GM12874 (cell line): ENCODE measurements around the gene GNGT2.

Experiments used
- TF ChIP-seq, protein P1 (sequence below): IDR thresholded peaks from 2 replicates; pipeline ENCODE4 v1.5.1; 2011; ENCODE audit warnings: low read depth, mild to moderate bottlenecking, control low read depth, low read length, moderate library complexity; ENCODE audit not compliant: insufficient read depth

GNGT2 gene

DNA sequence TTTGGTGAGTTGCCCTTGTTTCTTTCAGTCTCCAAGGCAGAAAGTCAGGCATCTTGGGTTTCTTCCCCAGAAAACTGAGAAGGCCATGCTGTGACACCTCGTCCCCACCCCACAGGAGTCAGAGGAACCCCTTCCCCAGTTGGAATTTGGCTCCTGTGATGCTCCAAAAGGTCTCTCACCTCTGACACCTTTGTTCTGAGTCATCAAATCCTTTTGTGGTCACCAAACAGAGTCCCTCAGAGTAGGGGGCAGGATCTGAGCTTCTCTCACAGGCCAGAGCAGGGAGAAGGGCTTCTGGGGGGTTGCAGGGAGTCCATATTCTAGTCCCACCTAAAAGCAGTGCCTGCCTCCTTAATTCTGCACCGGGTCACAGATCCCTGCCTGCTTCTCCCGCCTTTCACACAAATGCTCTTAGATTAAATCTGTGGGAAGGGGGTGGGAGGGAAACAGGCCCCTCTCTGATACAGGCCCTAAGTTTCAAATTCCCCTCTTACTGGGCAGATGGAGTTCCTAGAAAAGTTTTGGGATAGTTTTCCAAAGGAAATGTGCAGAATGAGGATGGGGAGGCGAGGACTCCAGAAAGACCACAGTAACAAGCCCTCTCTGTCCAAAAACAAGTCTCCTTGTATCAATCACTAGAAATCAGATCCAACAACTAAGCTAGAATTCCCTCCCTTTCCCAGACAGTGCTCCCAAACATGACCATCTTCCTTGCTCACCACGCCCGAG lies 18.9 kb upstream of the GNGT2 start:
- TF ChIP-seq, protein P1, sequence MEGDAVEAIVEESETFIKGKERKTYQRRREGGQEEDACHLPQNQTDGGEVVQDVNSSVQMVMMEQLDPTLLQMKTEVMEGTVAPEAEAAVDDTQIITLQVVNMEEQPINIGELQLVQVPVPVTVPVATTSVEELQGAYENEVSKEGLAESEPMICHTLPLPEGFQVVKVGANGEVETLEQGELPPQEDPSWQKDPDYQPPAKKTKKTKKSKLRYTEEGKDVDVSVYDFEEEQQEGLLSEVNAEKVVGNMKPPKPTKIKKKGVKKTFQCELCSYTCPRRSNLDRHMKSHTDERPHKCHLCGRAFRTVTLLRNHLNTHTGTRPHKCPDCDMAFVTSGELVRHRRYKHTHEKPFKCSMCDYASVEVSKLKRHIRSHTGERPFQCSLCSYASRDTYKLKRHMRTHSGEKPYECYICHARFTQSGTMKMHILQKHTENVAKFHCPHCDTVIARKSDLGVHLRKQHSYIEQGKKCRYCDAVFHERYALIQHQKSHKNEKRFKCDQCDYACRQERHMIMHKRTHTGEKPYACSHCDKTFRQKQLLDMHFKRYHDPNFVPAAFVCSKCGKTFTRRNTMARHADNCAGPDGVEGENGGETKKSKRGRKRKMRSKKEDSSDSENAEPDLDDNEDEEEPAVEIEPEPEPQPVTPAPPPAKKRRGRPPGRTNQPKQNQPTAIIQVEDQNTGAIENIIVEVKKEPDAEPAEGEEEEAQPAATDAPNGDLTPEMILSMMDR, result no peak

DNA sequence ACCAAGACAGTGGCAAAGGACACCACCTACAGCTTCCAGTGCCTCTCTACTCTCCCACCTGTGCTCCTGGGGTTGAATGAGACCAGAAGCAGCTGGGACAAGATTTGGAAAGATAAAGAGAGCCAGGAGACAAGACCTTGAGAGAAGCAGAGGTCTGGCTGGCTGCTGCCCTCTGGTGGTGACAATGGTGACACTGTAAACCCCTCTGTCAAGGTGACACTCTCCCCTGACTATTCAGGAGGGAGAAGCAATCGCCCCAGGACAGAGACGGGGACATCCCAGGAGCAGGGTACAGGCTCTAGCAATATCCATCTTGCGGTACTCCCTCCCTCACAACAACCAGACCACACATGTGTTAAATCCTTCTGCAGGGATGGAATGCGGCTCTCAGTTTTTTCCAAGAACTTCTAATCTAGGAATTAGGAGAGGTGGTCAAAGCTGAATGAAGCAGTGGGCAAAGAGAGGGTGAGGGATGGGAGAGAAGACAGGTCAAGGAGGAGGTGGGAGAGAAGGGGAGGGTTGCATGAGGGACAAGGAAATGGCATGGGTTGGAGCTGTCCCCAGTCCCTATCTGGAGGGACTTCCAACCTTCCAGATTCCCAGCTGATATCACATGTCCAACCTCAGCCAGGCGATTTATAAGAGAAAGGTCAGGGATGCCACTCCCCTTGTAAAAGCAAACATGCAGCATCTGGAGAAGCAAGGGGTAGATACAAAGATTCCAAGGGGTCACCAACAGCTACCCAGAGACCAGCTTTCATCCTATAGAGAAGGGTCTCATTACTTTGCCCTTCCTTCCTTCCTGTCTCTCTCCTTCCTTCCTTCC lies 17.3 kb upstream of the GNGT2 start:
- TF ChIP-seq, protein P1, result peak; percentile 91

DNA sequence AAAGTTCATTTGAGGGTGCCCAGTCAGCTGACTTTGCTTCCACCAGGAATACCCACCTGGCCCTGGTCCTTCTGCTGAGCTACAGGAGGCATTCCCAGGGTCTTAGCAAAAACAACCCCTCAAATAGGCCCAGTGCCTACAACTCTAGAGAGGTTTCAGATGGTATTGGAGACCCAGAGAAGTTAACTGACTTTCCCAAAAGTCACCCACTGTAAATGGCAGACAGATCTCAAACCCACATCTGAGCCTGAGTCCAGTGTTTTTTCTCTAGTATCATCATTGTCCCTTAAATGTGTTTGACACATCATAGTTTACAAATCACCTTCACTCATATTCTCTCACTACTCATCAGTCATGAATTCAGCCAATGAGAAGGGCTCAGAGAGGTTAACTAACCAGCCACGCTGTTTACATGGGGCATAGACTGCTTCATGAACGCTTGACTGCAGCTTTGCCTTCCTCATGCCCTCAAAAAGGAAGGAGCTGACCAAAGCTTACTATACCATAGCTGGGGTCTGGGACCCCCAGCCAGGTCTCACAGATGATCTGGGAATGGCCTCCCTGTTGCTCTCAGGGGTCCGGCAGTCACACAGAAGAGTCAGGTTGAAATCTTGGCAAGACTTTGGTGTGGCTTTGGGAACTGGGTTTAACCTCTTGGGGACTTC lies 16.5 kb upstream of the GNGT2 start:
- TF ChIP-seq, protein P1, result no peak

DNA sequence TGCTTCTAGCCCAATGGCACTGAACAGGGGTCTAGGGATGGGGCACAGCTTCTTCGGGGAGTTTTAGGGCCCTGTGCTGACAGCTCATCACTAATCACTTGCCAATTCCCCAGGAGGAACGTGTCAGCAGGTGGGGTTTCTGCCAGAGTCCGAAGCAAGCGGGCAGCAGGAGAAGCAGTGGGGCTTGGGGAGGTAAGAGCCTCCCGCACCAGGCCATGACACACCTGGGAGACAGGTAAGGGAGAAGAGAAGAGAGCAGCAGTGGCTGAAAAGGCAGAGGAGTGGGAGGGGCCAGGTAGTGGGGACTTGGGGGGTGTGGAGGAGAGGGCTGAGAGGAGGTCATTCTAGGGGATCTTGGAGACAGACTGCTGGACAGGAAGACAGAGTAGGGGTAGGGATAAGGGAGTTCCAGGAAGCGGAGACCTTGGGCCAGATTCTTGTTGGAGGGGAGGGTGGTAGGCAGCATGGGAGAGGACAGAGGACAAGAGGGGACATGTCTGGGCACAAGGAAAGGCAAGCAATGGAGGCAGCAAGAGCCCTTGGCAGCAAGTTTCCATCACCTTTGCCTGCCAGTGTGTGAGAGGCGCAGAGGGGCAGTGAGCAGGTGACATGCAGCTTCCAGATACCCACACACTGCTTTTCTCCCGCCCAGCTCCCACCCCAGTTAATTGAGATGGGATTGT lies 15.3 kb upstream of the GNGT2 start:
- TF ChIP-seq, protein P1, result no peak

DNA sequence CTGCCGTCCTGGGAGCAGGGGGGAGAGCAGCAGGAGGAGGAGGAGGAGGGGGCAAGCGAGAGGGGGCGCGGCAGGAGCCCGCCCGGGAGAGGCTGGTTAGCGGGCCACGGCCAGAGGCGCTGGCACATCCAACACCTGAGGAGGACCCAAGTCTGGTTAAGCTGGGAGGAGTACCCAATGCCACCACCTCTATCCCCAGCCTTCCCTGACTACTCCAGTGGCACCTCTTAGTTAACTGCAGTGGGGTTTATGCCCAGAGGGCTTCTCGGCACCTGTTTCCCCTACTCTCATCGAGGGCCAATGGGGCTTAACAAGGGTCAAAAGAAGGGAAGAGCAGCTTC lies 14.6 kb upstream of the GNGT2 start:
- TF ChIP-seq, protein P1, result no peak

DNA sequence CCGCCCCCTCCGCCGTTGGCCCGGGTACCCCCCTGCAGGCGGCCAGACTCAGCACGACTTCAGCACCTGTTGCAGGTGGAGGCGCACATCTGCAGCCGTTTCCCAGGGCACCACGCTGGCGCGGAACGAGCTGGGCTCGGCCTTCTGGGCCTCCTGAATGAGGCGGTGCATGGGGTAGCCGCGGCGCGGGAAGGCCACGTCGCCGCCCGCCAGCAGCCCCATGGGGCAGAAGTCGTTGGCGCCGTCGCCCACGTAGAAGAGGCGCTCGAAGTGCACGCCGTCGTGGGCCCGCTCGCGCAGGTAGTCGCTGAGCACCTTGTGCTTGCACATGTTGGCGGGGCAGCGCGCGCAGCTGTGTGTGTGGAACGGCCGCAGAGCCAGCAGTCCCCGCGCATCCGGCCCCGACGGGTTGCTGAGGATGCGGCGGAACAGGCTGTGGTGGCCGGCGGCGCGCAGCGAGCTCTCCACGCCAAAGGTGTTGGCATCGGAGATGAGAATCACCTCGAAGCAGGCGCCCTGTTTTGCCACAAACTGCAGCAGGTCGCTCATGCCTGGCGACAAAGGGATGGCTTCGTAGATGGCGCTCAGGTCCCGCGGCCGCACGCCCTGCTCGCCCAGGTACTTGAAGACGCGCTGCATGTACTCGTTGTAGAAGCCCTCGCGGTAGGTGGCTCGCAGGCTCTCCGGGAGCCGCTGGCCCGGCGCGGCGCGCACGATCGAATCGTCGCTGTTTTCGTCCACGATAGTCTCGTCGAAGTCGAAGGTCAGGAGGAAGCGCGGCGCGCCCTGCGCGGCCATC lies 14.0 kb upstream of the GNGT2 start:
- TF ChIP-seq, protein P1, result 0 out of 2 replicates have a peak, but pooled peaks have one; percentile 1
